ENCODE measurements around the gene GLE1.
A peak's percentile ranks its signal among the peaks of the same experiment; 100 is the strongest.

GLE1 gene

GRCh38 chr9:128504485-128505413 lies at the start of gene GLE1:
Gene GLE1, plus strand, starts transcription at chr9:128504719. Its CDS starts 87 bp downstream, at chr9:128504806.
- peak; percentile 96 for DNase-seq

- no peak for DNase-seq
Measured at GRCh38 chr9:128454991-128455390, 49.5 kb upstream of the GLE1 start.

- peak; percentile 98 for DNase-seq
Measured at GRCh38 chr9:128455849-128456612, 48.5 kb upstream of the GLE1 start, which contains the start of gene ODF2. Gene ODF2, plus strand, starts transcription at chr9:128456006. Its CDS starts 86 bp downstream, at chr9:128456092.

GRCh38 chr9:128456613-128457061 lies 47.9 kb upstream of the GLE1 start:
- peak; percentile 72 for DNase-seq

- DNase-seq = no peak
Measured at GRCh38 chr9:128457207-128457606, 47.3 kb upstream of the GLE1 start.

GRCh38 chr9:128459011-128459410 lies 45.5 kb upstream of the GLE1 start:
- no peak for DNase-seq

- peak; percentile 18 for DNase-seq
Measured at GRCh38 chr9:128469070-128469469, 35.4 kb upstream of the GLE1 start.

- peak; percentile 71 for DNase-seq
Measured at GRCh38 chr9:128470560-128470959, 34.0 kb upstream of the GLE1 start.

- DNase-seq = no peak
Measured at GRCh38 chr9:128473104-128473503, 31.4 kb upstream of the GLE1 start.

GRCh38 chr9:128475867-128476266 lies 28.7 kb upstream of the GLE1 start:
- no peak for DNase-seq

- no peak for DNase-seq
Measured at GRCh38 chr9:128479262-128479661, 25.3 kb upstream of the GLE1 start.

GRCh38 chr9:128481561-128481960 lies 23.0 kb upstream of the GLE1 start:
- no peak for DNase-seq

GRCh38 chr9:128482186-128482585 lies 22.3 kb upstream of the GLE1 start:
- no peak for DNase-seq

- no peak for DNase-seq
Measured at GRCh38 chr9:128484686-128485413, 19.7 kb upstream of the GLE1 start.

- no peak for DNase-seq
Measured at GRCh38 chr9:128485414-128485855, 19.1 kb upstream of the GLE1 start.

- no peak for DNase-seq
Measured at GRCh38 chr9:128486201-128486600, 18.3 kb upstream of the GLE1 start.

- DNase-seq = no peak
Measured at GRCh38 chr9:128493424-128493823, 11.1 kb upstream of the GLE1 start.

- peak; percentile 17 for DNase-seq
Measured at GRCh38 chr9:128494108-128494745, 10.3 kb upstream of the GLE1 start.

- DNase-seq = no peak
Measured at GRCh38 chr9:128494746-128495129, 9.8 kb upstream of the GLE1 start.

GRCh38 chr9:128495296-128495695 lies 9.2 kb upstream of the GLE1 start:
- DNase-seq = no peak

GRCh38 chr9:128495804-128496417 lies 8.6 kb upstream of the GLE1 start:
- DNase-seq = no peak

Measured in OCI-M1 (cell line).